Kidney (tissue), 14 donors: ENCODE measurements around the gene C11orf68. TPM values are rescaled to one million over a fixed set of nuclear protein-coding genes. Genes with fewer than 3 reads are reported as not detected.

Experiments
- DNase-seq, 5 donors: peaks; one replicate each; pipeline ENCODE4 v3.0.0-alpha.2; 2013 to 2020
- FAIRE-seq: peaks from 2 replicates; lab custom pipeline; 2012; peaks lifted over from hg19 to GRCh38; lab: Jason Lieb, UNC
- H3K27ac ChIP-seq, 2 donors: one replicate each; pipeline ENCODE4 v1.7.0; 2013; ENCODE audit warnings: low read depth in 2 of 2, low read length in 2 of 2, inconsistent platforms in 1 of 2
- H3K27me3 ChIP-seq: one replicate; pipeline ENCODE4 v1.7.1; 2013; ENCODE audit warnings: low read length, inconsistent platforms; ENCODE audit not compliant: control insufficient read depth, insufficient read depth
- H3K36me3 ChIP-seq, 3 donors: one replicate each; pipeline versions ENCODE4 v1.7.0 to v1.7.1; 2013; ENCODE audit warnings: low read length in 3 of 3, control low read depth in 1 of 3, inconsistent platforms in 1 of 3; ENCODE audit not compliant: insufficient read depth in 3 of 3, control insufficient read depth in 2 of 3
- H3K4me1 ChIP-seq, 3 donors: one replicate each; pipeline versions ENCODE4 v1.7.0 to v1.7.1; 2013; ENCODE audit warnings: low read length in 3 of 3, inconsistent platforms in 1 of 3, low read depth in 1 of 3; ENCODE audit not compliant: control insufficient read depth in 2 of 3, insufficient read depth in 2 of 3
- H3K4me3 ChIP-seq, 3 donors: one replicate each; pipeline versions ENCODE4 v1.7.0 to v1.8.1; 2013; ENCODE audit warnings: low read length in 3 of 3, control low read depth in 1 of 3, inconsistent platforms in 1 of 3
- H3K9ac ChIP-seq, 3 donors: one replicate each; pipeline versions ENCODE4 v1.7.0 to v1.7.1; 2013; ENCODE audit warnings: low read length in 3 of 3, control low read depth in 1 of 3, inconsistent platforms in 1 of 3
- H3K9me3 ChIP-seq, 3 donors: one replicate each; pipeline versions ENCODE4 v1.7.0 to v1.7.1; 2013; ENCODE audit warnings: low read length in 3 of 3, control low read depth in 1 of 3, inconsistent platforms in 1 of 3; ENCODE audit not compliant: control insufficient read depth in 2 of 3, insufficient read depth in 1 of 3
- CTCF ChIP-seq: IDR thresholded peaks from 3 replicates; pipeline ENCODE4 v1.5.1; 2012; ENCODE audit warnings: mild to moderate bottlenecking, moderate library complexity, borderline replicate concordance; ENCODE audit not compliant: insufficient read depth; ENCODE audit errors: extremely low read depth
- intact Hi-C: fragments of 100-400 bp; cut with DNase I; formaldehyde crosslinking; loops from one replicate; pipeline ENCODE4 v1.11.1; 2022
- polyA plus RNA-seq: library from polyadenylated mRNA; stranded (reverse); fragments of 350-450 nt; fragmentation: Illumina TruSeq; extraction: RNeasy Lipid Tissue Mini Kit (QIAGEN cat#74804); gene quantifications from one replicate; pipeline ENCODE4 v1.2.3, GENCODE V29; 2014; ENCODE audit warnings: low read depth, low replicate concordance; ENCODE audit not compliant: insufficient read depth
- total RNA-seq: library from RNA; stranded (reverse); fragmentation: NEBNext Ultra II Directional; extraction: Animal tissue kit (Norgen Biotek cat#: 25700); gene quantifications from one replicate; pipeline ENCODE4 v1.2.1, GENCODE V29; 2021
- donor health status: control.
- donor health status: control.
- donor health status: control.
- donor health status: control.
- donor health status: control.
- donor health status: DM: yes; HTN: yes; CAD: no.
- donor health status: Normal renal cell carcinoma (clear cell type).

Gene C11orf68
- total and polyA plus RNA-seq, 2 donors from 2014 or later = 38.0 to 52.0 TPM

- no peak for TF ChIP-seq CTCF
- no peak overlapping the region for H3K4me3 ChIP-seq
- H3K4me1 ChIP-seq = peaks cover 0 to 6% (median 3%) of the 10 kb centered on the region in 3 donors
- no peak overlapping the region for H3K9ac ChIP-seq
- intact Hi-C loops = no loop called here
- H3K36me3 ChIP-seq = no peaks in the 10 kb centered on the region
- H3K9me3 ChIP-seq = no peaks in the 10 kb centered on the region
- no peak for FAIRE-seq
- no peak overlapping the region for H3K27ac ChIP-seq
- H3K27me3 ChIP-seq = peaks cover 11% of the 10 kb centered on the region
- DNase-seq = no peak
These were observed 15.1 kb downstream of the C11orf68 start for GRCh38 chr11:65903715-65904114.

- no peak for DNase-seq
- Histone ChIP-seq H3K27ac (no peak overlapping the region), H3K36me3 (no peaks in the 10 kb centered on the region), H3K9ac (no peak overlapping the region), H3K4me3 (no peak overlapping the region), H3K27me3 (peaks cover 17% of the 10 kb centered on the region), H3K9me3 (no peaks in the 10 kb centered on the region), H3K4me1 (peaks cover 0 to 6% (median 3%) of the 10 kb centered on the region in 3 donors)
- FAIRE-seq = no peak
- intact Hi-C loops = no loop called here
- TF ChIP-seq CTCF = no peak
These were observed 15.8 kb downstream of the C11orf68 start for GRCh38 chr11:65903068-65903481.

GRCh38 chr11:65900899-65901180, 18.0 kb downstream of the C11orf68 start:
- no peak for TF ChIP-seq CTCF
- intact Hi-C loops = no loop called here
- DNase-seq (no peak), FAIRE-seq (no peak)
- H3K9me3 ChIP-seq = no peaks in the 10 kb centered on the region
- H3K27ac ChIP-seq = no peak overlapping the region
- no peaks in the 10 kb centered on the region for H3K36me3 ChIP-seq
- no peak overlapping the region for H3K9ac ChIP-seq
- peaks cover 17% of the 10 kb centered on the region for H3K27me3 ChIP-seq
- H3K4me1 ChIP-seq = peaks cover 0 to 6% (median 3%) of the 10 kb centered on the region in 3 donors
- peak overlapping the region in 1 of 3 donors; percentile 47 for H3K4me3 ChIP-seq
